GM12873 (cell line): ENCODE measurements around the gene CALR3.

Experiments
- CTCF ChIP-seq: IDR thresholded peaks from 2 replicates; pipeline ENCODE4 v1.5.1; 2012; ENCODE audit warnings: low read depth, mild to moderate bottlenecking, moderate library complexity, low read length, control low read depth; ENCODE audit not compliant: insufficient read depth; ENCODE audit errors: missing control alignments

Gene CALR3

GRCh38 chr19:16537111-16537510 is 41.1 kb upstream of the CALR3 start:
- no peak for TF ChIP-seq CTCF

- no peak for TF ChIP-seq CTCF
Measured at GRCh38 chr19:16536130-16536529, 40.2 kb upstream of the CALR3 start.

- no peak for TF ChIP-seq CTCF
Measured at GRCh38 chr19:16535381-16535780, 39.4 kb upstream of the CALR3 start.

GRCh38 chr19:16532440-16533234 is 36.7 kb upstream of the CALR3 start:
- TF ChIP-seq CTCF: no peak

- no peak for TF ChIP-seq CTCF
Measured at GRCh38 chr19:16531380-16531669, 35.4 kb upstream of the CALR3 start.

- TF ChIP-seq CTCF: no peak
Measured at GRCh38 chr19:16530540-16531379, 34.8 kb upstream of the CALR3 start.

GRCh38 chr19:16529466-16530144 is 33.6 kb upstream of the CALR3 start:
- no peak for TF ChIP-seq CTCF
